ENCODE measurements around the gene RAB4B. TPM values are rescaled to one million over a fixed set of nuclear protein-coding genes. Genes with fewer than 3 reads are reported as not detected.
A peak's percentile ranks its signal among the peaks of the same experiment; 100 is the strongest.

Gene RAB4B
- total and polyA plus RNA-seq, 2 of the 13 experiments (the other 11 are each of a cell fraction or from before 2014, with no cell fraction given): 3.3 to 5.4 TPM

GRCh38 chr19:40776932-40777644 is 959 bp upstream of the RAB4B start (continued):
- TF ChIP-seq CREM (IDR thresholded peaks at IDR 0.05) (peak; percentile 95), CREM (CRISPR knock-in tag; IDR thresholded peaks at IDR 0.05) (no peak), ZNF674 (CRISPR knock-in tag; IDR thresholded peaks at IDR 0.05; ENCODE audit: low read depth) (no peak), FOXO4 (CRISPR knock-in tag; conservative IDR thresholded peaks at IDR 0.05) (no peak), TOE1 (CRISPR knock-in tag; IDR thresholded peaks at IDR 0.05) (no peak), ZNF335 (CRISPR knock-in tag; IDR thresholded peaks at IDR 0.05) (peak; percentile 2; the same call in 1 of the 2 replicates), TBX2 (CRISPR knock-in tag; IDR thresholded peaks at IDR 0.05; ENCODE audit: borderline replicate concordance) (no peak), ZNF670 (CRISPR knock-in tag; IDR thresholded peaks at IDR 0.05; ENCODE audit: borderline replicate concordance) (no peak), ZBTB10 (CRISPR knock-in tag; IDR thresholded peaks at IDR 0.05; ENCODE audit: borderline replicate concordance) (no peak), AHDC1 (CRISPR knock-in tag; IDR thresholded peaks at IDR 0.05; ENCODE audit: borderline replicate concordance) (no peak), ZBTB38 (CRISPR knock-in tag; IDR thresholded peaks at IDR 0.05) (no peak), PCBP1 (IDR thresholded peaks at IDR 0.05; ENCODE audit: borderline replicate concordance, low read depth, low read length) (no peak), HOXA3 (CRISPR knock-in tag; IDR thresholded peaks at IDR 0.05) (peak; percentile 17; the same call in 1 of the 2 replicates), ZNF256 (CRISPR knock-in tag; conservative IDR thresholded peaks at IDR 0.05) (no peak), YEATS4 (CRISPR knock-in tag; IDR thresholded peaks at IDR 0.05; ENCODE audit: borderline replicate concordance) (0 out of 2 replicates have a peak, but pooled peaks have one; percentile 23), BRF2 (CRISPR knock-in tag; IDR thresholded peaks at IDR 0.05) (no peak), RFXAP (CRISPR knock-in tag; IDR thresholded peaks at IDR 0.05; ENCODE audit: borderline replicate concordance) (peak; percentile 100), KDM1A (CRISPR knock-in tag; IDR thresholded peaks at IDR 0.05) (peak; percentile 49; the same call in 1 of the 2 replicates), YY1 (IDR thresholded peaks at IDR 0.05; ENCODE audit: insufficient read depth, insufficient replicate concordance, low read depth, low read length) (no peak)
